Transverse colon (tissue), 4 donors: ENCODE data around the gene CLK3. TPM values are rescaled to one million over a fixed set of nuclear protein-coding genes. Genes with fewer than 3 reads are reported as not detected.

Experiments
- DNase-seq: peaks from one replicate; pipeline ENCODE4 v3.0.0-alpha.2; 2019
- H3K27ac ChIP-seq, 4 donors: fragments of 200-600 bp; sonication (generic); 2 replicates each; pipeline ENCODE4 v1.5.1; 2016 to 2018; ENCODE audit warnings: inconsistent platforms in 4 of 4
- H3K27me3 ChIP-seq: fragments of 200-600 bp; sonication (generic); 2 replicates; pipeline ENCODE4 v1.5.1; 2017; ENCODE audit warnings: inconsistent platforms
- H3K36me3 ChIP-seq, 4 donors: fragments of 200-600 bp; sonication (generic); 2 replicates each; pipeline ENCODE4 v1.5.1; 2017 to 2019; ENCODE audit warnings: inconsistent platforms in 4 of 4
- H3K4me1 ChIP-seq, 4 donors: fragments of 200-600 bp; sonication (generic); 2 replicates each; pipeline ENCODE4 v1.5.1; 2017 to 2020; ENCODE audit warnings: inconsistent platforms in 4 of 4
- H3K4me3 ChIP-seq, 4 donors: fragments of 200-600 bp; sonication (generic); 1 replicate in 1 of 4; 2 replicates in 3 of 4; pipeline versions ENCODE4 v1.5.1 to v1.6.1; 2017 to 2019; ENCODE audit warnings: inconsistent platforms in 4 of 4
- H3K9me3 ChIP-seq, 2 donors: fragments of 200-600 bp; sonication (generic); 2 replicates each; pipeline ENCODE4 v1.5.1; 2017 to 2019; ENCODE audit warnings: inconsistent platforms in 2 of 2
- EP300 ChIP-seq: sonication (generic); formaldehyde crosslinking; IDR thresholded peaks from one replicate; pipeline ENCODE4 v1.6.1; 2017; ENCODE audit warnings: antibody characterized with exemption, low read depth
- POLR2A ChIP-seq: fragments of 450-650 bp; IDR thresholded peaks from one replicate; pipeline ENCODE4 v1.6.1; 2016; ENCODE audit warnings: antibody characterized with exemption, mild to moderate bottlenecking, moderate library complexity
- POLR2AphosphoS5 ChIP-seq, 3 donors: sonication (generic); formaldehyde crosslinking; IDR thresholded peaks; one replicate each; pipeline ENCODE4 v1.6.1; 2016; ENCODE audit warnings: antibody characterized with exemption in 3 of 3
- WGBS, 2 donors: methylation state at CpG; one replicate each; pipeline ENCODE4 v1.1.5; 2018; ENCODE audit warnings: low coverage in 1 of 2; 5-methylcytosine and 5-hydroxymethylcytosine counted together
- in situ Hi-C, 4 donors: fragments of 200-750 bp; cut with MboI; loops; one replicate each; pipeline versions ENCODE4 v1.15.0 to v1.15.1; 2017; ENCODE audit warnings: low sequenced_read_pairs in 3 of 4, low pct_ligation_motif_present in 1 of 4, low pct_unique_long_range_greater_than_20kb in 1 of 4
- intact Hi-C: fragments of 100-400 bp; cut with DNase I; formaldehyde crosslinking; loops from one replicate; pipeline ENCODE4 v1.15.1; 2023; ENCODE audit warnings: low total_unique reads
- total RNA-seq, 4 donors: library from RNA; depleted of rRNA; stranded (reverse); fragments of >200 nt; gene quantifications; one replicate each; pipeline ENCODE4 v1.1.0, GENCODE V29; 2016
- TF ChIP-seq, protein P1 (sequence below), 5 experiments: fragments of 200-600 bp in 3 of 5; fragments of 450-650 bp in 2 of 5; sonication (generic) in 3 of 5; IDR thresholded peaks; 1 replicate in 2 of 5; 2 replicates in 3 of 5; pipeline ENCODE4 v1.5.1; 2016 to 2017; ENCODE audit warnings: antibody characterized with exemption in 5 of 5, inconsistent platforms in 3 of 5, mild to moderate bottlenecking in 2 of 5, moderate library complexity in 1 of 5

Gene CLK3
- total RNA-seq, 4 donors from 2014 or later: 144 to 420 (median 208) TPM

DNA sequence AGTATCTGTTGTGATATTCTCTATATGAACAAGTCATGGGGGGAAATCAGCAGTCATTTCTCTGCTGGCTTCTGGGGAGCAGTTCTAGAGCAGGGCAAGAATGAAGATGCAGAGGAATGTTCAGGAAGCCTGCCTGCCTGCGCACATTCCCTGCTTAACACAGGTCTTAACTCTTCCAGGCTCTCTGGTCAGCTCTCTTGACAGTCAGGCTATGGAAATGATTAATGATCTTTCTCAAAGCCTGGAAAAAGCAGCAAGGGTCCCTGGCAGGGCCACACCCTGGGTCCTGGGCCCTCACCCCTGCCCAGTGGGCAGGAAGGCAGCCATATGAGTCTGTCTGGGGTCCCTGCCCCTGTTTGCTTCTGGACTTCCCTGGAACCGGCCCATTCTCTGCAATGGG lies 31.4 kb upstream of the CLK3 start:
- in situ Hi-C loops: no loop called here
- 90% methylated on average over 2 of the region's 2 CpGs; no CpG with 5 or more reads in 1 of the 2 donors for WGBS, 2 donors
- H3K27ac ChIP-seq: no peak overlapping the region

DNA sequence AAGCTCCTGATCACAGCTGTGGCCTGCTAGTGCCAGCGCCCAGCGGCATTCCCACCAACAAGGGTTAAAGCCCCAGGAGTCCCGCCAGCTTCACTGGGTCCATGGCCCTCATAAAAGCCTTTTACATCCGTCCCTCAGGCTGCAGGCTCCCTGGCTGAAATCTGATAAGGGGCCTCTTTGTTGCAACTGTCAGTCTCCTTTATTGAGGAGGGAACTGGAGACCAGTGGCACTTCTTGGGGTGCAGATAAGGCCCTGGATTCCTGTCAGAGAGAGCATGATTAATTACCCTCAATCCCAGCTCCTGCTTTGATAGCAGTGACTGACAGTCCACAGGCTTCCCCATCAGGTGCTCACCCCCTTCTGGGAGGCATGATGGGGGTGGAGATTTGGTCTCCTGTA lies 30.9 kb upstream of the CLK3 start:
- no peaks in the 10 kb centered on the region for H3K27me3 ChIP-seq
- H3K4me1 ChIP-seq: no peaks in the 10 kb centered on the region
- TF ChIP-seq POLR2A (no peak), EP300 (no peak), POLR2AphosphoS5 (IDR thresholded peaks at IDR 0.05) (no peak)
- TF ChIP-seq, protein P1, sequence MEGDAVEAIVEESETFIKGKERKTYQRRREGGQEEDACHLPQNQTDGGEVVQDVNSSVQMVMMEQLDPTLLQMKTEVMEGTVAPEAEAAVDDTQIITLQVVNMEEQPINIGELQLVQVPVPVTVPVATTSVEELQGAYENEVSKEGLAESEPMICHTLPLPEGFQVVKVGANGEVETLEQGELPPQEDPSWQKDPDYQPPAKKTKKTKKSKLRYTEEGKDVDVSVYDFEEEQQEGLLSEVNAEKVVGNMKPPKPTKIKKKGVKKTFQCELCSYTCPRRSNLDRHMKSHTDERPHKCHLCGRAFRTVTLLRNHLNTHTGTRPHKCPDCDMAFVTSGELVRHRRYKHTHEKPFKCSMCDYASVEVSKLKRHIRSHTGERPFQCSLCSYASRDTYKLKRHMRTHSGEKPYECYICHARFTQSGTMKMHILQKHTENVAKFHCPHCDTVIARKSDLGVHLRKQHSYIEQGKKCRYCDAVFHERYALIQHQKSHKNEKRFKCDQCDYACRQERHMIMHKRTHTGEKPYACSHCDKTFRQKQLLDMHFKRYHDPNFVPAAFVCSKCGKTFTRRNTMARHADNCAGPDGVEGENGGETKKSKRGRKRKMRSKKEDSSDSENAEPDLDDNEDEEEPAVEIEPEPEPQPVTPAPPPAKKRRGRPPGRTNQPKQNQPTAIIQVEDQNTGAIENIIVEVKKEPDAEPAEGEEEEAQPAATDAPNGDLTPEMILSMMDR (IDR thresholded peaks at IDR 0.05): no peak
- 70% methylated on average over 4 of the region's 4 CpGs; no CpG with 5 or more reads in 1 of the 2 donors for WGBS, 2 donors
- no peak overlapping the region for H3K27ac ChIP-seq
- DNase-seq: no peak
- in situ Hi-C loops: no loop called here
- H3K9me3 ChIP-seq: no peaks in the 10 kb centered on the region
- intact Hi-C loops: no loop called here
- H3K4me3 ChIP-seq: no peak overlapping the region
- H3K36me3 ChIP-seq: no peaks in the 10 kb centered on the region

More for the DNA sequence above, 31.4 kb upstream of the CLK3 start:
- H3K9me3 ChIP-seq: no peaks in the 10 kb centered on the region
- no peaks in the 10 kb centered on the region for H3K4me1 ChIP-seq
- TF ChIP-seq EP300 (no peak), POLR2AphosphoS5 (IDR thresholded peaks at IDR 0.05) (no peak), POLR2A (no peak)
- TF ChIP-seq, protein P1 (IDR thresholded peaks at IDR 0.05): no peak
- H3K36me3 ChIP-seq: no peaks in the 10 kb centered on the region
- intact Hi-C loops: no loop called here
- no peak for DNase-seq
- H3K27me3 ChIP-seq: no peaks in the 10 kb centered on the region
- H3K4me3 ChIP-seq: no peak overlapping the region

DNA sequence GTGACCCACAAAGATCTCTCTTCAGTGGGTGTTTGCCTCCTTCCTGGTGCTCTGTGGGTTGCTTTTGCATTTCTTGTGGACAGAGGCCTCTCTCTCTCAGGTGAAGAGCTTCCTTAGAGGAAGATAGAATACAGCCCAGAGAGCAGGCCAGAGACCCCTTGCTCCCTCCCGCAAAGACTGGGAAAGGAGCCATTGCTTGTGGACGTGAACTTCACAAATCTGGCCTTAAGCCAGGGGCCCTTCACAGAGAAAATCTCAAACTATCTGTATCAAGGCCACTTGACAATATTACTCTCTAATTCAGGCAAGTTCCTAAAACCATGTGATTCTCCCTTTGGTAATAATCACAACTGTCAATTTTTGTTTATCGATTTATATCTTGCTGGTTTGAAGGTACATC lies 30.4 kb upstream of the CLK3 start:
- in situ Hi-C loops: no loop called here

DNA sequence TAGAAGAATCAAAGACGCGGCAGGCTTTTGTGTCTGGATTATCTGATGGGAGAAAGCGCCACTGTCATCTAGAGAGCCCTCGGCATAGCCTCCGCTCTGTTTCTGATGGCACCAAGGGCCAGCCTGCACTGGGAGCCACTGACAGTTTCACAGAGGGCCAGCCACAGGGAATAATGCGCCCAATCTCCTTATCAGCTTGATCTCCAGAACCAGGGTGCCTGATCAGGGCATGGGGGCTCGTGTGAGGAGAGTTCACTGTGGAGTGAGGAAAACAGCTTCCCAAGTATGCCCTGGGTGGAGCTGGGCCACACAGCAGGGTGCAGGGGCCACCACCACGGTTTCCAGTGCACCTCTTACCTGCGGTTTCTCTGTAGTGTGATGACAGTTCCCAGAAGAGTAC lies 29.8 kb upstream of the CLK3 start:
- TF ChIP-seq POLR2A: no peak
- TF ChIP-seq POLR2AphosphoS5 (IDR thresholded peaks at IDR 0.05): no peak
- TF ChIP-seq, protein P1 (IDR thresholded peaks at IDR 0.05): no peak
- no peak for TF ChIP-seq EP300
- H3K27ac ChIP-seq: no peak overlapping the region
- H3K4me3 ChIP-seq: no peak overlapping the region
- in situ Hi-C loops (no loop called here), intact Hi-C loops (no loop called here)
- no peaks in the 10 kb centered on the region for H3K27me3 ChIP-seq
- peaks cover 0 to 5% (median 0%) of the 10 kb centered on the region in 4 donors for H3K36me3 ChIP-seq
- H3K9me3 ChIP-seq: no peaks in the 10 kb centered on the region
- no peaks in the 10 kb centered on the region for H3K4me1 ChIP-seq
- WGBS, 2 donors: 92 to 100% methylated on average over 1 to 9 of the region's 9 CpGs
- no peak for DNase-seq

More for the DNA sequence above, 30.4 kb upstream of the CLK3 start:
- Histone ChIP-seq H3K36me3 (peaks cover 0 to 2% (median 0%) of the 10 kb centered on the region in 4 donors), H3K9me3 (no peaks in the 10 kb centered on the region), H3K4me3 (no peak overlapping the region), H3K27ac (no peak overlapping the region), H3K4me1 (no peaks in the 10 kb centered on the region), H3K27me3 (no peaks in the 10 kb centered on the region)
- 76 to 100% methylated on average over 1 to 3 of the region's 3 CpGs for WGBS, 2 donors
- DNase-seq: no peak
- intact Hi-C loops: no loop called here
- TF ChIP-seq POLR2AphosphoS5 (IDR thresholded peaks at IDR 0.05) (no peak), EP300 (no peak), POLR2A (no peak)
- TF ChIP-seq, protein P1 (IDR thresholded peaks at IDR 0.05): no peak
